Measurements from ENCODE around the gene C19orf25. TPM values are rescaled to one million over a fixed set of nuclear protein-coding genes. Genes with fewer than 3 reads are reported as not detected.

C19orf25 gene
- total RNA-seq, 1 donor from 2014 or later = 29.2 TPM

DNA sequence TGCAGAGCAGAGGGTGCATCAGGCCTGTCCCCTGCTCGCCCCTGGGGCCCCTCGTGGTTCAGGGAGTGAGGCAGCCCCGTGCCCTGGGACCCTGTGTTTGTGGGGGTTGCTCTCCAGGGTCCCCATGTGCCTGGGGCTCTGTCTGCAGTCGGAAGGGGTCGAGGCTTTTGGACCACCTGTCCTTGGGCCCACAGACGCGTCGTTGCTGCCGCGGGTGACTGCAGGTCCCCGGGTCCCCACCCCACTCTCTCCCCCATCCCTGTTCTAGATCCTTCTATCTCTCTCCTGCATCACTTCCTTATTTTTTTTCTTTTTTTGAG is 9.2 kb upstream of the C19orf25 start:
- Mint-ChIP-seq H3K36me3 (ENCODE audit: unreplicated experiment) (no peaks in the 10 kb centered on the region), H3K27ac (ENCODE audit: unreplicated experiment) (no peak overlapping the region), H3K9me3 (ENCODE audit: unreplicated experiment) (peaks cover 3% of the 10 kb centered on the region), H3K4me1 (ENCODE audit: low read depth, unreplicated experiment) (peaks cover 7% of the 10 kb centered on the region), H3K4me3 (ENCODE audit: unreplicated experiment) (no peak overlapping the region), H3K27me3 (ENCODE audit: unreplicated experiment) (peaks cover 10% of the 10 kb centered on the region)
- no peak for TF ChIP-seq CTCF (IDR thresholded peaks at IDR 0.05; ENCODE audit: partially characterized antibody, unreplicated experiment)
- no peak for DNase-seq

DNA sequence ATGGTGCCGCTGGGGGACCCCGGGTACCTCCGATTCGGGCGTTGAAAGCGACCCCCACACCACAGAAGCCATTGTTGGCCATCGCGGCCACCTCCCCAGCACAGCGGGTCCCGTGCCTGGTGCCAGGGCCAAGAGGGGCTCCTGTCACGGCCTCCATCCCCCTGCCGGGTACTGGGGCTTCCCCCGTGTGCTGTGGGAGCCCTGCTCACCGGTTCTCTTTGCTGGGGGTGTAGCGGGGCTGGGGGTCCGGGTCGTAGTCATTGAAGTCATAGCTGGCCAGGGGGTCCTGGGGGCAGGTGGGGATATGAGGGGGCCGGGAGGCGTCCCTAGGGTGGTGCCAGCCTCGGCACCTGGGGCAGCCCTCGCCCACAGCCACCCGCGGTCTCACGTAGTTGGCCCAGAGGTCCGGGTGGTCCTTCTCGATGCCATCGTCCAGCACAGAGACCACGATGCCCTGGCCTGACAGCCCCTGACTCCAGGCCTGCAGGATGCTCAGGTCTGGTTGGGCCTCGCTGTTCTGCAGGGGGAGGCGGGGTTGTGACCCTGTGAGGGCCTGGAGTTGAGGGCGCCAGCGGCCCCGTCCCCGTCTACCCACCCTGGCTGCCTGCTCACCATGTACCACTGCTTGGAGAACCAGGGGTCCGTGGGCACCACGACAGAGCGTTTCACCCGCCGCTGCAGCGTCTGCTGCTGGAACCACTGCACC is 8.7 kb upstream of the C19orf25 start:
- DNase-seq = no peak
- TF ChIP-seq CTCF (IDR thresholded peaks at IDR 0.05; ENCODE audit: partially characterized antibody, unreplicated experiment) = no peak
- Mint-ChIP-seq H3K4me3 (ENCODE audit: unreplicated experiment) (no peak overlapping the region), H3K36me3 (ENCODE audit: unreplicated experiment) (no peaks in the 10 kb centered on the region), H3K27ac (ENCODE audit: unreplicated experiment) (no peak overlapping the region), H3K9me3 (ENCODE audit: unreplicated experiment) (peaks cover 3% of the 10 kb centered on the region), H3K4me1 (ENCODE audit: low read depth, unreplicated experiment) (peaks cover 4% of the 10 kb centered on the region), H3K27me3 (ENCODE audit: unreplicated experiment) (peaks cover 10% of the 10 kb centered on the region)

DNA sequence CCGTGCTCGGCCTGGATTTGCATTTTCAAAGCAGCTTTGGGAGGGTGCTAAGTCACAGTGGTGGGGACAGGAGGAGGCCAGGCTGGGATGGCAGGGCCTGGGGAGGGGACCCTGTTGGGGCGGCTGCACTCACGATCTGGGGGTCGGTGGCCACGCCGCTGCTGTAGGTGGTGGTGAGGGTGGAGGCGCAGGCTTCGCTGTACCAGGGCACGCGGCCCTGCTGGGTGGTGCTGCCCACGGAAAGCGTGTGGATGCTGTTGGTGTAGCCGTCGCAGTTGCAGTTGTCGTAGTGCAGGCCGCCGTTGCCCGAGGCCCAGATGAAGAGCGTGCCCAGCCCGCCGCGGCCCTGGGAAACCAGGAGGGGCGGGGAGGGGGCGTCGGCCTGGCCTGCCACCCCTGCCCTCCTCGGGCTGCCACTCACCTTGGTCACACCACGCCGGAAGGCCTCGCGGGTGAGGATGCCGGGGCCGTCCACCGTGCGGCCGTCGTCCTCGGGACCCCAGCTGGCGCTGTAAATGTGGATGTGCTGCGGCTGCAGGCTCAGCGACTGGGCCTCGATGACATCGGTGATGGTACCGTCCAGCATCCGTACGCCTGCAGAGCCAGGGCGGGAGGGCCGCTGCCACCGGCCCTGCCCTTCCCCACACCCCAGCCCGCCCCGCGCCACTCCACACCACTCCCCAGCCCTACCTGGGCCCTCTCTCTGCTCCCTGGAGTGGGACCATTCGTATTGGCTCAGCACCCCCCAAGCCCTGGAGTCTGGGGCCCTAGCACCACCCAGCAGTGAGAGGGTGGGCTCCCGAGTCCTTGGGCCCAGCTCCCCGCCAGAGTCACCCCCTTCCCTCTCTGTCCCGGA is 7.9 kb upstream of the C19orf25 start:
- no peak overlapping the region for H3K27ac Mint-ChIP-seq (ENCODE audit: unreplicated experiment)
- peaks cover 3% of the 10 kb centered on the region for H3K9me3 Mint-ChIP-seq (ENCODE audit: unreplicated experiment)
- H3K4me1 Mint-ChIP-seq (ENCODE audit: low read depth, unreplicated experiment) = peaks cover 4% of the 10 kb centered on the region
- peaks cover 10% of the 10 kb centered on the region for H3K27me3 Mint-ChIP-seq (ENCODE audit: unreplicated experiment)
- no peak overlapping the region for H3K4me3 Mint-ChIP-seq (ENCODE audit: unreplicated experiment)
- no peak for TF ChIP-seq CTCF (IDR thresholded peaks at IDR 0.05; ENCODE audit: partially characterized antibody, unreplicated experiment)
- DNase-seq = no peak
- no peaks in the 10 kb centered on the region for H3K36me3 Mint-ChIP-seq (ENCODE audit: unreplicated experiment)

GRCh38 chr19:1483979-1484428 is 5.0 kb upstream of the C19orf25 start:
- Mint-ChIP-seq H3K9me3 (ENCODE audit: unreplicated experiment) (peaks cover 10% of the 10 kb centered on the region), H3K36me3 (ENCODE audit: unreplicated experiment) (no peaks in the 10 kb centered on the region), H3K27ac (ENCODE audit: unreplicated experiment) (no peak overlapping the region), H3K27me3 (ENCODE audit: unreplicated experiment) (peaks cover 10% of the 10 kb centered on the region), H3K4me3 (ENCODE audit: unreplicated experiment) (no peak overlapping the region), H3K4me1 (ENCODE audit: low read depth, unreplicated experiment) (peaks cover 2% of the 10 kb centered on the region)
- no peak for DNase-seq
- TF ChIP-seq CTCF (IDR thresholded peaks at IDR 0.05; ENCODE audit: partially characterized antibody, unreplicated experiment) = no peak

Measured in glutamatergic neuron (in vitro differentiated cells).